ENCODE results near the gene USP17L20.
"Not testable (repeated sequence)": the region's sequence is repeated elsewhere in the genome, so short reads cannot be mapped to it uniquely, and the experiment has no call there.

USP17L20 gene, protein sequence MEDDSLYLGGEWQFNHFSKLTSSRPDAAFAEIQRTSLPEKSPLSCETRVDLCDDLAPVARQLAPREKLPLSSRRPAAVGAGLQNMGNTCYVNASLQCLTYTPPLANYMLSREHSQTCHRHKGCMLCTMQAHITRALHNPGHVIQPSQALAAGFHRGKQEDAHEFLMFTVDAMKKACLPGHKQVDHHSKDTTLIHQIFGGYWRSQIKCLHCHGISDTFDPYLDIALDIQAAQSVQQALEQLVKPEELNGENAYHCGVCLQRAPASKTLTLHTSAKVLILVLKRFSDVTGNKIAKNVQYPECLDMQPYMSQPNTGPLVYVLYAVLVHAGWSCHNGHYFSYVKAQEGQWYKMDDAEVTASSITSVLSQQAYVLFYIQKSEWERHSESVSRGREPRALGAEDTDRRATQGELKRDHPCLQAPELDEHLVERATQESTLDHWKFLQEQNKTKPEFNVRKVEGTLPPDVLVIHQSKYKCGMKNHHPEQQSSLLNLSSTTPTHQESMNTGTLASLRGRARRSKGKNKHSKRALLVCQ

DNA sequence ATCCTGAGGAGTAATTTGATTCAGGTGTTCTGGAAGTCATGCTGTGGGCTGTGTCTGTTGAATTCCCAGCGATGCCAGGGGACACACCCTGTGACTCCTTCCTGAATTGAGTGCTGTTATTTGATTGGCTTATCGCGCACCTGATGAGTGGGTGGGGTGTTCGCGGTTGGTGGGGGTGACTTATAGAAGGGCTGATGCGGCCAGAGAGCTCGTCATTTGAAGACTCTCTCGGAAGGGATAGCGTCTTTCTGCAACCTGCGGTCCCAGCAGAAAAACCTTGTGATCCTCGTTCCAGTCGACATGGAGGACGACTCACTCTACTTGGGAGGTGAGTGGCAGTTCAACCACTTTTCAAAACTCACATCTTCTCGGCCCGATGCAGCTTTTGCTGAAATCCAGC lies at the start of gene USP17L20:
Gene USP17L20 (plus strand): TSS at position 301 of the 400 bp plus-strand sequence. CDS start 0 bp downstream, at position 301.
- in situ Hi-C loops (cut with MboI; ENCODE audit: low sequenced_read_pairs, unreplicated experiment); DNase-seq (ENCODE audit: low spot score): not testable (repeated sequence)

- DNase-seq (ENCODE audit: low spot score); in situ Hi-C loops (cut with MboI; ENCODE audit: low sequenced_read_pairs, unreplicated experiment): not testable (repeated sequence)
Observed at GRCh38 chr4:9210357-9210756, 47.6 kb upstream of the USP17L20 start, which contains the start of gene USP17L10. TSS of gene USP17L10 (plus strand) at chr4:9210657. CDS start at chr4:9210657, 0 bp downstream.

DNA sequence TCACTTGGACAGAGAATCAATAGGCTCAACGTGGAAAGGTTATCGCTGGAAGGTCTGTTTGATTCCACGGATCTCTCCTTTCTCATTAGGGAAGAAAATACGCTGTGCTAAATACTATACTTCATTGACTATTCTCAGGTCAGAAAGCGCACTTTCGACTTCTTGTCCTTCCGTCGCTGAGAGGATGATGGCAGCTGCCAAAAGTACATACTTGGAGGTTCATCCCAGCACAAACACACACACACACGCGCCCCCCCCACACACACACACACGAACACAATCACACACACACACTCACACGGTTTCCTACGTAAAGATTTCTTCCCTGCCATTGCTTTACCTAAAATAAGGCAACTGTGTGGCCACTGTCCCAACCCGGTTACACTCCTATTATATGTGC lies 43.2 kb upstream of the USP17L20 start:
- in situ Hi-C loops (cut with MboI; ENCODE audit: low sequenced_read_pairs, unreplicated experiment); DNase-seq (ENCODE audit: low spot score): not testable (repeated sequence)

DNA sequence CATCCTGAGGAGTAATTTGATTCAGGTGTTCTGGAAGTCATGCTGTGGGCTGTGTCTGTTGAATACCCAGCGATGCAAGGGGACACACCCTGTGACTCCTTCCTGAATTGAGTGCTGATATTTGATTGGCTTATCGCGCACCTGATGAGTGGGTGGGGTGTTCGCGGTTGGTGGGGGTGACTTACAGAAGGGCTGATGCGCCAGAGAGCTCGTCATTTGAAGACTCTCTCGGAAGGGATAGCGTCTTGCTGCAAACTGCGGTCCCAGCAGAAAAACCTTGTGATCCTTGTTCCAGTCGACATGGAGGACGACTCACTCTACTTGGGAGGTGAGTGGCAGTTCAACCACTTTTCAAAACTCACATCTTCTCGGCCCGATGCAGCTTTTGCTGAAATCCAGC lies 42.8 kb upstream of the USP17L20 start, which contains the start of gene USP17L11:
Gene USP17L11 (plus strand): TSS at position 301 of the 400 bp plus-strand sequence. CDS start 0 bp downstream, at position 301.
- DNase-seq (ENCODE audit: low spot score); in situ Hi-C loops (cut with MboI; ENCODE audit: low sequenced_read_pairs, unreplicated experiment): not testable (repeated sequence)

- DNase-seq (ENCODE audit: low spot score): not testable (repeated sequence)
Observed at GRCh38 chr4:9219852-9220251, 38.1 kb upstream of the USP17L20 start, which contains the start of gene USP17L12. TSS of gene USP17L12 (plus strand) at chr4:9220152. CDS start at chr4:9220152, 0 bp downstream.

DNA sequence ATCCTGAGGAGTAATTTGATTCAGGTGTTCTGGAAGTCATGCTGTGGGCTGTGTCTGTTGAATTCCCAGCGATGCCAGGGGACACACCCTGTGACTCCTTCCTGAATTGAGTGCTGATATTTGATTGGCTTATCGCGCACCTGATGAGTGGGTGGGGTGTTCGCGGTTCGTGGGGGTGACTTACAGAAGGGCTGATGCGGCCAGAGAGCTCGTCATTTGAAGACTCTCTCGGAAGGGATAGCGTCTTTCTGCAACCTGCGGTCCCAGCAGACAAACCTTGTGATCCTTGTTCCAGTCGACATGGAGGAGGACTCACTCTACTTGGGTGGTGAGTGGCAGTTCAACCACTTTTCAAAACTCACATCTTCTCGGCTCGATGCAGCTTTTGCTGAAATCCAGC lies 33.3 kb upstream of the USP17L20 start, which contains the start of gene USP17L13:
Gene USP17L13 (plus strand): TSS at position 301 of the 400 bp plus-strand sequence. CDS start 0 bp downstream, at position 301.
- in situ Hi-C loops (cut with MboI; ENCODE audit: low sequenced_read_pairs, unreplicated experiment): not testable (repeated sequence)

More at GRCh38 chr4:9219852-9220251, 38.1 kb upstream of the USP17L20 start, which contains the start of gene USP17L12:
- in situ Hi-C loops (cut with MboI; ENCODE audit: low sequenced_read_pairs, unreplicated experiment): not testable (repeated sequence)

DNA sequence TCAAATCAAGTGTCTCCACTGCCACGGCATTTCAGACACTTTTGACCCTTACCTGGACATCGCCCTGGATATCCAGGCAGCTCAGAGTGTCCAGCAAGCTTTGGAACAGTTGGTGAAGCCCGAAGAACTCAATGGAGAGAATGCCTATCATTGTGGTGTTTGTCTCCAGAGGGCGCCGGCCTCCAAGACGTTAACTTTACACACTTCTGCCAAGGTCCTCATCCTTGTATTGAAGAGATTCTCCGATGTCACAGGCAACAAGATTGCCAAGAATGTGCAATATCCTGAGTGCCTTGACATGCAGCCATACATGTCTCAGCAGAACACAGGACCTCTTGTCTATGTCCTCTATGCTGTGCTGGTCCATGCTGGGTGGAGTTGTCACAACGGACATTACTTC lies 27.7 kb upstream of the USP17L20 start:
- DNase-seq (ENCODE audit: low spot score); in situ Hi-C loops (cut with MboI; ENCODE audit: low sequenced_read_pairs, unreplicated experiment): not testable (repeated sequence)

More for the DNA sequence above, 33.3 kb upstream of the USP17L20 start, which contains the start of gene USP17L13:
- DNase-seq (ENCODE audit: low spot score): not testable (repeated sequence)

- in situ Hi-C loops (cut with MboI; ENCODE audit: low sequenced_read_pairs, unreplicated experiment); DNase-seq (ENCODE audit: low spot score): not testable (repeated sequence)
Observed at GRCh38 chr4:9234085-9234484, 23.8 kb upstream of the USP17L20 start, which contains the start of gene USP17L15. TSS of gene USP17L15 (plus strand) at chr4:9234385. CDS start at chr4:9234385, 0 bp downstream.

DNA sequence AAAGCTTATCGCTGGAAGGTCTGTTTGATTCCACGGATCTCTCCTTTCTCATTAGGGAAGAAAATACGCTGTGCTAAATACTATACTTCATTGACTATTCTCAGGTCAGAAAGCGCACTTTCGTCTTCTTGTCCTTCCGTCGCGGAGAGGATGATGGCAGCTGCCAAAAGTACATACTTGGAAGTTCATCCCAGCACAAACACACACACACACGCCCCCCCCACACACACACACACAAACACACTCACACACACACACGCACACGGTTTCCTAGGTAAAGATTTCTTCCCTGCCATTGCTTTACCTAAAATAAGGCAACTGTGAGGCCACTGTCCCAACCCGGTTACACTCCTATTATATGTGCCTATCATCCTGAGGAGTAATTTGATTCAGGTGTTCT lies 19.5 kb upstream of the USP17L20 start:
- in situ Hi-C loops (cut with MboI; ENCODE audit: low sequenced_read_pairs, unreplicated experiment); DNase-seq (ENCODE audit: low spot score): not testable (repeated sequence)

DNA sequence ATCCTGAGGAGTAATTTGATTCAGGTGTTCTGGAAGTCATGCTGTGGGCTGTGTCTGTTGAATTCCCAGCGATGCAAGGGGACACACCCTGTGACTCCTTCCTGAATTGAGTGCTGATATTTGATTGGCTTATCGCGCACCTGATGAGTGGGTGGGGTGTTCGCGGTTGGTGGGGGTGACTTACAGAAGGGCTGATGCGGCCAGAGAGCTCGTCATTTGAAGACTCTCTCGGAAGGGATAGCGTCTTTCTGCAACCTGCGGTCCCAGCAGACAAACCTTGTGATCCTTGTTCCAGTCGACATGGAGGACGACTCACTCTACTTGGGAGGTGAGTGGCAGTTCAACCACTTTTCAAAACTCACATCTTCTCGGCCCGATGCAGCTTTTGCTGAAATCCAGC lies 14.3 kb upstream of the USP17L20 start, which contains the start of gene USP17L17:
Gene USP17L17 (plus strand): TSS at position 301 of the 400 bp plus-strand sequence. CDS start 0 bp downstream, at position 301.
- DNase-seq (ENCODE audit: low spot score); in situ Hi-C loops (cut with MboI; ENCODE audit: low sequenced_read_pairs, unreplicated experiment): not testable (repeated sequence)

DNA sequence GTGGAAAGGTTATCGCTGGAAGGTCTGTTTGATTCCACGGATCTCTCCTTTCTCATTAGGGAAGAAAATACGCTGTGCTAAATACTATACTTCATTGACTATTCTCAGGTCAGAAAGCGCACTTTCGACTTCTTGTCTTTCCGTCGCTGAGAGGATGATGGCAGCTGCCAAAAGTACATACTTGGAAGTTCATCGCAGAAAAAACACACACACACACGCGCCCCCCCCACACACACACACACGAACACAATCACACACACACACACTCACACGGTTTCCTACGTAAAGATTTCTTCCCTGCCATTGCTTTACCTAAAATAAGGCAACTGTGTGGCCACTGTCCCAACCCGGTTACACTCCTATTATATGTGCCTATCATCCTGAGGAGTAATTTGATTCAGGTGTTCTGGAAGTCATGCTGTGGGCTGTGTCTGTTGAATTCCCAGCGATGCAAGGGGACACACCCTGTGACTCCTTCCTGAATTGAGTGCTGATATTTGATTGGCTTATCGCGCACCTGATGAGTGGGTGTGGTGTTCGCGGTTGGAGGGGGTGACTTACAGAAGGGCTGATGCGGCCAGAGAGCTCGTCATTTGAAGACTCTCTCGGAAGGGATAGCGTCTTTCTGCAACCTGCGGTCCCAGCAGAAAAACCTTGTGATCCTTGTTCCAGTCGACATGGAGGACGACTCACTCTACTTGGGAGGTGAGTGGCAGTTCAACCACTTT lies 9.8 kb upstream of the USP17L20 start, which contains the start of gene USP17L18:
Gene USP17L18 (plus strand): TSS at position 678 of the 728 bp plus-strand sequence. CDS start 0 bp downstream, at position 678.
- in situ Hi-C loops (cut with MboI; ENCODE audit: low sequenced_read_pairs, unreplicated experiment): not testable (repeated sequence)

DNA sequence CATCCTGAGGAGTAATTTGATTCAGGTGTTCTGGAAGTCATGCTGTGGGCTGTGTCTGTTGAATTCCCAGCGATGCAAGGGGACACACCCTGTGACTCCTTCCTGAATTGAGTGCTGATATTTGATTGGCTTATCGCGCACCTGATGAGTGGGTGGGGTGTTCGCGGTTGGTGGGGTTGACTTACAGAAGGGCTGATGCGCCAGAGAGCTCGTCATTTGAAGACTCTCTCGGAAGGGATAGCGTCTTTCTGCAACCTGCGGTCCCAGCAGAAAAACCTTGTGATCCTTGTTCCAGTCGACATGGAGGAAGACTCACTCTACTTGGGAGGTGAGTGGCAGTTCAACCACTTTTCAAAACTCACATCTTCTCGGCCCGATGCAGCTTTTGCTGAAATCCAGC lies 4.8 kb upstream of the USP17L20 start, which contains the start of gene USP17L19:
Gene USP17L19 (plus strand): TSS at position 301 of the 400 bp plus-strand sequence. CDS start 0 bp downstream, at position 301.
- DNase-seq (ENCODE audit: low spot score); in situ Hi-C loops (cut with MboI; ENCODE audit: low sequenced_read_pairs, unreplicated experiment): not testable (repeated sequence)

More for the DNA sequence above, 9.8 kb upstream of the USP17L20 start, which contains the start of gene USP17L18:
- not testable (repeated sequence) for DNase-seq (ENCODE audit: low spot score)

DNA sequence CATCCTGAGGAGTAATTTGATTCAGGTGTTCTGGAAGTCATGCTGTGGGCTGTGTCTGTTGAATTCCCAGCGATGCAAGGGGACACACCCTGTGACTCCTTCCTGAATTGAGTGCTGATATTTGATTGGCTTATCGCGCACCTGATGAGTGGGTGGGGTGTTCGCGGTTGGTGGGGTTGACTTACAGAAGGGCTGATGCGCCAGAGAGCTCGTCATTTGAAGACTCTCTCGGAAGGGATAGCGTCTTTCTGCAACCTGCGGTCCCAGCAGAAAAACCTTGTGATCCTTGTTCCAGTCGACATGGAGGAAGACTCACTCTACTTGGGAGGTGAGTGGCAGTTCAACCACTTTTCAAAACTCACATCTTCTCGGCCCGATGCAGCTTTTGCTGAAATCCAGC lies 4.6 kb downstream of the USP17L20 start, which contains the start of gene USP17L21:
Gene USP17L21 (plus strand): TSS at position 301 of the 400 bp plus-strand sequence. CDS start 0 bp downstream, at position 301.
- DNase-seq (ENCODE audit: low spot score); in situ Hi-C loops (cut with MboI; ENCODE audit: low sequenced_read_pairs, unreplicated experiment): not testable (repeated sequence)

DNA sequence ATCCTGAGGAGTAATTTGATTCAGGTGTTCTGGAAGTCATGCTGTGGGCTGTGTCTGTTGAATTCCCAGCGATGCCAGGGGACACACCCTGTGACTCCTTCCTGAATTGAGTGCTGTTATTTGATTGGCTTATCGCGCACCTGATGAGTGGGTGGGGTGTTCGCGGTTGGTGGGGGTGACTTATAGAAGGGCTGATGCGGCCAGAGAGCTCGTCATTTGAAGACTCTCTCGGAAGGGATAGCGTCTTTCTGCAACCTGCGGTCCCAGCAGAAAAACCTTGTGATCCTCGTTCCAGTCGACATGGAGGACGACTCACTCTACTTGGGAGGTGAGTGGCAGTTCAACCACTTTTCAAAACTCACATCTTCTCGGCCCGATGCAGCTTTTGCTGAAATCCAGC lies 9.4 kb downstream of the USP17L20 start, which contains the start of gene USP17L22:
Gene USP17L22 (plus strand): TSS at position 301 of the 400 bp plus-strand sequence. CDS start 0 bp downstream, at position 301.
- in situ Hi-C loops (cut with MboI; ENCODE audit: low sequenced_read_pairs, unreplicated experiment); DNase-seq (ENCODE audit: low spot score): not testable (repeated sequence)

GRCh38 chr4:9271719-9272118 lies 13.8 kb downstream of the USP17L20 start:
- DNase-seq (ENCODE audit: low spot score); in situ Hi-C loops (cut with MboI; ENCODE audit: low sequenced_read_pairs, unreplicated experiment): not testable (repeated sequence)

All from GM13976 (cell line).